Fibroblast of lung (primary cell): Measurements from ENCODE around the gene STX4. TPM values are rescaled to one million over a fixed set of nuclear protein-coding genes. Genes with fewer than 3 reads are reported as not detected.

Source experiments
- DNase-seq, 2 donors: peaks; one replicate each; pipeline versions ENCODE4 v3.0.0 to v3.0.0-alpha.2; 2010; ENCODE audit warnings: low read depth in 2 of 2
- H2AFZ ChIP-seq: 2 replicates; pipeline ENCODE4 v1.5.1; 2012; ENCODE audit warnings: low read length, control low read depth, inconsistent platforms
- H3K27ac ChIP-seq: 2 replicates; pipeline ENCODE4 v1.5.1; 2011; ENCODE audit warnings: low read length, control low read depth; ENCODE audit not compliant: insufficient read depth
- H3K27me3 ChIP-seq: 2 replicates; pipeline ENCODE4 v1.5.1; 2011; ENCODE audit warnings: mild to moderate bottlenecking, low read length; ENCODE audit not compliant: control insufficient read depth, insufficient read depth
- H3K36me3 ChIP-seq: 2 replicates; pipeline ENCODE4 v1.5.1; 2011; ENCODE audit warnings: low read length; ENCODE audit not compliant: control insufficient read depth, insufficient read depth
- H3K4me1 ChIP-seq: 2 replicates; pipeline ENCODE4 v1.5.1; 2011; ENCODE audit warnings: low read length; ENCODE audit not compliant: control insufficient read depth, insufficient read depth; ENCODE audit errors: extremely low read depth
- H3K4me2 ChIP-seq: 2 replicates; pipeline ENCODE4 v1.5.1; 2011; ENCODE audit warnings: low read length, control low read depth; ENCODE audit not compliant: insufficient read depth; ENCODE audit errors: extremely low read depth
- H3K4me3 ChIP-seq, 4 experiments: fragments of 200-600 bp in 1 of 4; sonication (generic) in 1 of 4; replicated peaks in 1 of 4; 2 replicates each; pipeline ENCODE4 v1.5.1; 2011 to 2016; ENCODE audit warnings: low read length in 4 of 4, low read depth in 3 of 4, mild to moderate bottlenecking in 3 of 4, control low read depth in 2 of 4, inconsistent platforms in 1 of 4, mixed read lengths in 1 of 4; ENCODE audit not compliant: insufficient read depth in 1 of 4; ENCODE audit errors: control extremely low read depth in 1 of 4
- H3K79me2 ChIP-seq: 2 replicates; pipeline ENCODE4 v1.5.1; 2012; ENCODE audit warnings: mild to moderate bottlenecking, low read length, inconsistent platforms; ENCODE audit not compliant: control insufficient read depth, insufficient read depth
- H3K9ac ChIP-seq: 2 replicates; pipeline ENCODE4 v1.5.1; 2011; ENCODE audit warnings: mild to moderate bottlenecking, low read length, control low read depth; ENCODE audit not compliant: insufficient read depth
- H3K9me3 ChIP-seq: 2 replicates; pipeline ENCODE4 v1.5.1; 2012; ENCODE audit warnings: low read depth, low read length; ENCODE audit not compliant: control insufficient read depth, insufficient read depth
- H4K20me1 ChIP-seq: 2 replicates; pipeline ENCODE4 v1.5.1; 2011; ENCODE audit warnings: low read length; ENCODE audit not compliant: control insufficient read depth, insufficient read depth; ENCODE audit errors: extremely low read depth
- CTCF ChIP-seq, 2 donors: IDR thresholded peaks in 1 of 2; conservative IDR thresholded peaks in 1 of 2; 1 replicate in 1 of 2; 2 replicates in 1 of 2; pipeline ENCODE4 v1.5.1; 2011 to 2012; ENCODE audit warnings: low read length in 2 of 2, control low read depth in 1 of 2, inconsistent platforms in 1 of 2, low read depth in 1 of 2, mild to moderate bottlenecking in 1 of 2
- EZH2 ChIP-seq: IDR thresholded peaks from 2 replicates; pipeline ENCODE4 v1.5.1; 2012; ENCODE audit warnings: low read length, control low read depth, mild to moderate bottlenecking; ENCODE audit errors: missing control alignments
- polyA plus RNA-seq, 2 donors: library from polyadenylated mRNA; depleted of rRNA in 1 of 2; stranded (reverse) in 1 of 2; unstranded in 1 of 2; fragments of >200 nt; gene quantifications; 2 replicates each; pipeline ENCODE4 v1.2.1, GENCODE V29; 2011 to 2012; ENCODE audit warnings: missing spikeins in 1 of 2
- total RNA-seq: library from RNA; depleted of rRNA; stranded (reverse); fragments of >200 nt; gene quantifications from 2 replicates; pipeline ENCODE4 v1.2.1, GENCODE V29; 2014

The STX4 gene
- total and polyA plus RNA-seq, 2 donors (not counting 1 experiment from before 2014, with no cell fraction given) = 37.5 to 42.8 TPM

GRCh38 chr16:31031276-31031675 is 2.1 kb upstream of the STX4 start:
- Histone ChIP-seq H3K27me3 (no peaks in the 10 kb centered on the region), H3K4me1 (peaks cover 2% of the 10 kb centered on the region), H3K4me2 (no peak overlapping the region), H3K9ac (no peak overlapping the region), H3K9me3 (no peaks in the 10 kb centered on the region), H3K27ac (no peak overlapping the region), H3K4me3 (no peak overlapping the region), H2AFZ (no peak overlapping the region), H3K36me3 (peaks cover 7% of the 10 kb centered on the region), H3K79me2 (peaks cover 12% of the 10 kb centered on the region), H4K20me1 (peaks cover 1% of the 10 kb centered on the region)
- DNase-seq = no peak
- no peak for TF ChIP-seq CTCF (conservative IDR thresholded peaks at IDR 0.05 in 1 of 2, IDR thresholded peaks at IDR 0.05 in 1 of 2; ENCODE audit: low read depth in 1 of 2, low read length in 2 of 2)
- no peak for TF ChIP-seq EZH2

GRCh38 chr16:31033709-31034492 is 543 bp downstream of the STX4 start:
- peak; percentile 63 to 78 for DNase-seq
- H3K4me3 ChIP-seq = peak overlapping the region; percentile 85 to 100 (median 100)
- H3K79me2 ChIP-seq = peaks cover 12% of the 10 kb centered on the region
- peaks cover 2% of the 10 kb centered on the region for H3K4me1 ChIP-seq
- no peaks in the 10 kb centered on the region for H3K27me3 ChIP-seq
- H2AFZ ChIP-seq = peak overlapping the region; percentile 75
- H3K4me2 ChIP-seq = peak overlapping the region; percentile 88
- no peaks in the 10 kb centered on the region for H3K9me3 ChIP-seq
- H4K20me1 ChIP-seq = peaks cover 2% of the 10 kb centered on the region
- peak overlapping the region; percentile 97 for H3K27ac ChIP-seq
- peak overlapping the region; percentile 85 for H3K9ac ChIP-seq
- TF ChIP-seq CTCF (conservative IDR thresholded peaks at IDR 0.05 in 1 of 2, IDR thresholded peaks at IDR 0.05 in 1 of 2; ENCODE audit: low read depth in 1 of 2, low read length in 2 of 2) = no peak
- TF ChIP-seq EZH2 = no peak
- H3K36me3 ChIP-seq = peaks cover 13% of the 10 kb centered on the region

- H3K27me3 ChIP-seq = no peaks in the 10 kb centered on the region
- H3K4me2 ChIP-seq = no peak overlapping the region
- no peaks in the 10 kb centered on the region for H3K9me3 ChIP-seq
- H2AFZ ChIP-seq = no peak overlapping the region
- H3K27ac ChIP-seq = no peak overlapping the region
- no peak overlapping the region for H3K9ac ChIP-seq
- peaks cover 15% of the 10 kb centered on the region for H3K36me3 ChIP-seq
- H3K79me2 ChIP-seq = peaks cover 12% of the 10 kb centered on the region
- no peak for DNase-seq
- no peak for TF ChIP-seq CTCF (conservative IDR thresholded peaks at IDR 0.05 in 1 of 2, IDR thresholded peaks at IDR 0.05 in 1 of 2; ENCODE audit: low read depth in 1 of 2, low read length in 2 of 2)
- no peak for TF ChIP-seq EZH2
- H4K20me1 ChIP-seq = peaks cover 2% of the 10 kb centered on the region
- no peak overlapping the region for H3K4me3 ChIP-seq
- peaks cover 2% of the 10 kb centered on the region for H3K4me1 ChIP-seq
Observed at GRCh38 chr16:31036691-31037090, 3.3 kb downstream of the STX4 start.
